Measurements from ENCODE around the gene CHMP2A.
"Not testable (repeated sequence)": the region's sequence is repeated elsewhere in the genome, so short reads cannot be mapped to it uniquely, and the experiment has no call there.

CHMP2A gene

GRCh38 chr19:58542641-58543372 is 12.1 kb downstream of the CHMP2A start:
- H2BK15ac ChIP-seq (ENCODE audit: low read length); H3K4ac ChIP-seq (ENCODE audit: low read length); H4K8ac ChIP-seq (ENCODE audit: low read depth, low read length); H3K14ac ChIP-seq (ENCODE audit: low read length); H3K18ac ChIP-seq (ENCODE audit: low read length); H2BK120ac ChIP-seq (ENCODE audit: low read depth, low read length); DNase-seq (ENCODE audit: low spot score); H4K91ac ChIP-seq (ENCODE audit: low read depth, low read length, poor library complexity); H2BK5ac ChIP-seq (ENCODE audit: low read length); H2AFZ ChIP-seq (ENCODE audit: low read length); H3K27ac ChIP-seq (replicated peaks; ENCODE audit: low read length); H3K4me2 ChIP-seq (ENCODE audit: insufficient read depth, low read length, poor library complexity, severe bottlenecking); H3K9ac ChIP-seq (ENCODE audit: low read depth, low read length, poor library complexity); H3K9me3 ChIP-seq (replicated peaks in 1 of 2; ENCODE audit: control insufficient read depth in 2 of 2, insufficient read depth in 1 of 2, low read depth in 1 of 2, low read length in 2 of 2); H3K23ac ChIP-seq (ENCODE audit: low read depth, low read length, poor library complexity): not testable (repeated sequence)
- peaks cover 14% of the 10 kb centered on the region for H3K79me1 ChIP-seq (ENCODE audit: low read depth, low read length)
- peak overlapping the region; percentile 90 for H2BK12ac ChIP-seq (ENCODE audit: low read length)
- peaks cover 0 to 23% (median 11%) of the 10 kb centered on the region in 3 experiments for H3K27me3 ChIP-seq (ENCODE audit: control insufficient read depth in 3 of 3, insufficient read depth in 3 of 3, low read depth in 1 of 3, low read length in 3 of 3)
- peak overlapping the region in 1 of 2 donors; percentile 75 for H3K4me3 ChIP-seq (ENCODE audit: low read length in 2 of 2)
- WGBS, 2 donors (ENCODE audit: extremely low coverage in 2 of 2, insufficient read length in 2 of 2, insufficient replicate concordance in 1 of 2) = no CpG with 5 or more reads among the region's 18 CpGs
- peak overlapping the region; percentile 56 for H2AK5ac ChIP-seq (ENCODE audit: low read depth, low read length)
- peaks cover 19 to 21% of the 10 kb centered on the region in 2 donors for H3K4me1 ChIP-seq (ENCODE audit: control insufficient read depth in 2 of 2, insufficient read depth in 1 of 2, low read depth in 1 of 2, low read length in 2 of 2)
- H3K36me3 ChIP-seq (replicated peaks in 1 of 2; ENCODE audit: control insufficient read depth in 2 of 2, insufficient read depth in 2 of 2, low read length in 2 of 2) = peaks cover 25 to 29% of the 10 kb centered on the region in 2 donors

- not testable (repeated sequence) for H3K14ac ChIP-seq (ENCODE audit: low read length); H2BK5ac ChIP-seq (ENCODE audit: low read length); H3K9ac ChIP-seq (ENCODE audit: low read depth, low read length, poor library complexity); H3K4me3 ChIP-seq (ENCODE audit: low read length in 2 of 2); H2AK5ac ChIP-seq (ENCODE audit: low read depth, low read length); H3K27ac ChIP-seq (replicated peaks; ENCODE audit: low read length); H3K4me2 ChIP-seq (ENCODE audit: insufficient read depth, low read length, poor library complexity, severe bottlenecking); H3K9me3 ChIP-seq (replicated peaks in 1 of 2; ENCODE audit: control insufficient read depth in 2 of 2, insufficient read depth in 1 of 2, low read depth in 1 of 2, low read length in 2 of 2); DNase-seq (ENCODE audit: low spot score); H4K91ac ChIP-seq (ENCODE audit: low read depth, low read length, poor library complexity); H4K8ac ChIP-seq (ENCODE audit: low read depth, low read length); H3K4me1 ChIP-seq (ENCODE audit: control insufficient read depth in 2 of 2, insufficient read depth in 1 of 2, low read depth in 1 of 2, low read length in 2 of 2); H2BK12ac ChIP-seq (ENCODE audit: low read length); H2BK120ac ChIP-seq (ENCODE audit: low read depth, low read length); H3K4ac ChIP-seq (ENCODE audit: low read length); H3K23ac ChIP-seq (ENCODE audit: low read depth, low read length, poor library complexity); H3K18ac ChIP-seq (ENCODE audit: low read length); H3K36me3 ChIP-seq (replicated peaks in 1 of 2; ENCODE audit: control insufficient read depth in 2 of 2, insufficient read depth in 2 of 2, low read length in 2 of 2); H3K79me1 ChIP-seq (ENCODE audit: low read depth, low read length); H2AFZ ChIP-seq (ENCODE audit: low read length); H2BK15ac ChIP-seq (ENCODE audit: low read length)
- H3K27me3 ChIP-seq (ENCODE audit: control insufficient read depth in 3 of 3, insufficient read depth in 3 of 3, low read depth in 1 of 3, low read length in 3 of 3) = peaks cover 0 to 23% (median 17%) of the 10 kb centered on the region in 3 experiments
Observed at GRCh38 chr19:58539169-58539559, 15.7 kb downstream of the CHMP2A start.

- Histone ChIP-seq H3K79me1 (ENCODE audit: low read depth, low read length) (no peaks in the 10 kb centered on the region), H3K4me1 (ENCODE audit: control insufficient read depth in 2 of 2, insufficient read depth in 1 of 2, low read depth in 1 of 2, low read length in 2 of 2) (peaks cover 5 to 6% of the 10 kb centered on the region in 2 donors), H3K23ac (ENCODE audit: low read depth, low read length, poor library complexity) (peak overlapping the region; percentile 95), H3K4me3 (ENCODE audit: low read length in 2 of 2) (peak overlapping the region; percentile 42 to 79), H3K18ac (ENCODE audit: low read length) (peak overlapping the region; percentile 94), H3K14ac (ENCODE audit: low read length) (peak overlapping the region; percentile 31), H2BK12ac (ENCODE audit: low read length) (no peak overlapping the region), H3K4me2 (ENCODE audit: insufficient read depth, low read length, poor library complexity, severe bottlenecking) (peak overlapping the region; percentile 78), H3K36me3 (replicated peaks in 1 of 2; ENCODE audit: control insufficient read depth in 2 of 2, insufficient read depth in 2 of 2, low read length in 2 of 2) (no peaks in the 10 kb centered on the region), H2BK15ac (ENCODE audit: low read length) (peak overlapping the region; percentile 99), H3K27ac (replicated peaks; ENCODE audit: low read length) (peak overlapping the region; percentile 60), H2BK5ac (ENCODE audit: low read length) (peak overlapping the region; percentile 94), H3K9ac (ENCODE audit: low read depth, low read length, poor library complexity) (peak overlapping the region; percentile 78), H2BK120ac (ENCODE audit: low read depth, low read length) (peak overlapping the region; percentile 56), H2AK5ac (ENCODE audit: low read depth, low read length) (peak overlapping the region; percentile 93), H4K8ac (ENCODE audit: low read depth, low read length) (no peak overlapping the region), H2AFZ (ENCODE audit: low read length) (peak overlapping the region; percentile 92), H3K4ac (ENCODE audit: low read length) (peak overlapping the region; percentile 76), H4K91ac (ENCODE audit: low read depth, low read length, poor library complexity) (peak overlapping the region; percentile 96), H3K27me3 (ENCODE audit: control insufficient read depth in 3 of 3, insufficient read depth in 3 of 3, low read depth in 1 of 3, low read length in 3 of 3) (peaks cover 0 to 23% (median 17%) of the 10 kb centered on the region in 3 experiments), H3K9me3 (replicated peaks in 1 of 2; ENCODE audit: control insufficient read depth in 2 of 2, insufficient read depth in 1 of 2, low read depth in 1 of 2, low read length in 2 of 2) (no peaks in the 10 kb centered on the region)
- peak; percentile 71 for DNase-seq (ENCODE audit: low spot score)
- WGBS, 2 donors (ENCODE audit: extremely low coverage in 2 of 2, insufficient read length in 2 of 2, insufficient replicate concordance in 1 of 2) = no CpG with 5 or more reads among the region's 55 CpGs
Observed at GRCh38 chr19:58538257-58539168, 16.4 kb downstream of the CHMP2A start.
